K562 (cell line): ENCODE data around the gene GULP1. TPM values are rescaled to one million over a fixed set of nuclear protein-coding genes. Genes with fewer than 3 reads are reported as not detected.

Experiments used
- ELF4 ChIP-seq: fragments of 450-650 bp; formaldehyde crosslinking; IDR thresholded peaks from 2 replicates; pipeline ENCODE4 v1.4.0; 2022; ENCODE audit warnings: missing genetic modification characterization
- PBX2 ChIP-seq, 2 experiments: IDR thresholded peaks in 1 of 2; conservative IDR thresholded peaks in 1 of 2; 2 replicates each; pipeline ENCODE4 v1.6.1; 2016; ENCODE audit warnings: low read depth in 2 of 2, mild to moderate bottlenecking in 1 of 2, missing compliant biosample characterization in 1 of 2, missing genetic modification characterization in 1 of 2, moderate library complexity in 1 of 2
- PTRF ChIP-seq: fragments of 450-650 bp; IDR thresholded peaks from 2 replicates; pipeline ENCODE4 v1.6.1; 2016; ENCODE audit warnings: mild to moderate bottlenecking, missing genetic modification characterization, missing compliant biosample characterization
- TFAM ChIP-seq: fragments of 250-450 bp; sonication (Bioruptor Pico); conservative IDR thresholded peaks from 2 replicates; pipeline ENCODE4 v1.5.0; 2021; ENCODE audit warnings: mild to moderate bottlenecking, moderate library complexity
- TRIM24 ChIP-seq, 2 experiments: fragments of 450-650 bp; IDR thresholded peaks; 2 replicates each; pipeline ENCODE4 v1.6.1; 2016
- ZNF140 ChIP-seq: fragments of 250-450 bp; sonication (Bioruptor Pico); IDR thresholded peaks from 2 replicates; pipeline ENCODE4 v1.8.0; 2021; ENCODE audit warnings: moderate library complexity, mild to moderate bottlenecking, inconsistent platforms
- ZNF395 ChIP-seq: fragments of 200-800 bp; sonication (Bioruptor generic); IDR thresholded peaks from 2 replicates; pipeline ENCODE4 v1.6.1; 2017; ENCODE audit warnings: missing genetic modification characterization, missing compliant biosample characterization
- ZNF77 ChIP-seq: fragments of 250-450 bp; sonication (Bioruptor Pico); IDR thresholded peaks from 2 replicates; pipeline ENCODE4 v1.5.0; 2020
- polyA plus RNA-seq, 8 experiments: library from polyadenylated mRNA; depleted of rRNA in 4 of 8; stranded (reverse) in 5 of 8; unstranded in 3 of 8; fragments of >200 nt; fragmentation: Nextera tagmentation in 2 of 8; fragmentation: Illumina TruSeq in 1 of 8; extraction: Ambion mirVana in 2 of 8; extraction: Trizol in 1 of 8; gene quantifications; 2 replicates each; pipeline versions ENCODE4 v1.2.1 to v1.2.3, GENCODE V29; 2011 to 2014; ENCODE audit warnings: inconsistent platforms in 1 of 8, missing spikeins in 1 of 8
- total RNA-seq, 7 experiments: library from RNA; depleted of rRNA in 6 of 7; stranded (reverse); fragments of >200 nt in 6 of 7; fragmentation: Illumina TruSeq in 2 of 7; extraction: Trizol in 2 of 7; gene quantifications; 2 replicates each; pipeline versions ENCODE4 v1.2.1 to v1.2.3, GENCODE V29; 2011 to 2021; ENCODE audit warnings: low replicate concordance in 1 of 7

The GULP1 gene
- total and polyA plus RNA-seq, 9 of the 15 experiments (the other 6 are each of a cell fraction or from before 2014, with no cell fraction given), result 8.5 to 25.3 (median 19.5) TPM

GRCh38 chr2:188243381-188243780 lies 48.3 kb upstream of the GULP1 start (continued):
- no peak for TF ChIP-seq ZNF395 (CRISPR knock-in tag)
- no peak for TF ChIP-seq TRIM24 (IDR thresholded peaks at IDR 0.05)
- TF ChIP-seq PTRF (tag), result no peak
- TF ChIP-seq ELF4 (CRISPR knock-in tag), result no peak
- no peak for TF ChIP-seq PBX2 (CRISPR knock-in tag; IDR thresholded peaks at IDR 0.05; ENCODE audit: low read depth)
- no peak for TF ChIP-seq PBX2 (tag; conservative IDR thresholded peaks at IDR 0.05; ENCODE audit: low read depth)
- TF ChIP-seq ZNF140 (CRISPR knock-in tag), result no peak
- no peak for TF ChIP-seq ZNF77 (CRISPR knock-in tag)
- no peak for TF ChIP-seq TFAM (CRISPR knock-in tag)
